Measurements from ENCODE around the gene MTA1. TPM values are rescaled to one million over a fixed set of nuclear protein-coding genes. Genes with fewer than 3 reads are reported as not detected.

The MTA1 gene
- total RNA-seq, 1 donor from 2014 or later: 74.8 TPM

DNA sequence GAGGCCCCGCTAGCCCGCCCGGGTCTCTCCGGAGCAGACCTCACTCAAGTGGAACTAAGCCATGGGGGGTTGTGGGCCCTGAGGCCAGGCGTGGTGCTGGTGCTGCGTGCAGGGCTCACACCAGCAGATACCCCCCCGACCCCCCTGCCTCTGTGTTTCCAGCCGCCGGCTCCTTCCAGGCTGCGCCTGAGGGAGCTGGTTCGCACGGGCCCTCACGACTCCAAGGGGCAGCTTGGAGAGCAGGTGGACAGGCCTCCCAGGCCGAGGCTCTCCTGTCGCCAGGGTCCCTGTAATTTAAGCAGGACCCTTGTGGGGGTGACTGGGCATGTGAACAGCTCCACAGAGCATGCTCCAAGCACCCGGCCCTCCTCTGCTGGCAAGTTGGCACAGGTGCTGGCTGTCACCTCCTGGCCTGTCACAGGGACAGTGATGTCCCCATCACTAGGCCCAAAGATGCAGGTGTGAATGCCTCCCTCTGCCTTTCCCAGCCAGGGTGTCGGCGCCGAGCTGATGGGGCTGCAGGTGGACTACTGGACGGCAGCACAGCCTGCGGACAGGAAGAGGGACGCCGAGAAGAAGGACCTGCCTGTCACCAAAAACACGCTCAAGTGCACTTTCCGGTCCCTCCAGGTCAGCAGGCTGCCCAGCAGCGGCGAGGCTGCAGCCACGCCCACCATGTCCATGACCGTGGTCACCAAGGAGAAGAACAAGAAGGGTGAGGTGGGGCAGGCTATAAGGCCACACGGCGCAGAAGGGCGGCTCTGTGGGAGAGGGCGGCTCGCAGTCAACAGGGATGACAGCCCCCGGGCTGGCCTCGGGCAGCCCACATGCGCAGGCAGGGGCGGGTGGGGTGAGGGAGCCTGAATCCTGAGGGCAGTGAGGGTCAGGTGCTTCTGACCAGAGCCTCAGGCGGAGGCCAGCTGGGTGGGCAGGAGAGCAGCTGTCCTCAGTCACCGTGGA is 27.2 kb upstream of the MTA1 start:
- Histone ChIP-seq H3K9me3 (no peaks in the 10 kb centered on the region), H3K27me3 (no peaks in the 10 kb centered on the region), H3K36me3 (no peaks in the 10 kb centered on the region), H3K4me3 (no peak overlapping the region), H3K4me1 (peaks cover 19% of the 10 kb centered on the region), H3K27ac (no peak overlapping the region)
- TF ChIP-seq, protein P1, sequence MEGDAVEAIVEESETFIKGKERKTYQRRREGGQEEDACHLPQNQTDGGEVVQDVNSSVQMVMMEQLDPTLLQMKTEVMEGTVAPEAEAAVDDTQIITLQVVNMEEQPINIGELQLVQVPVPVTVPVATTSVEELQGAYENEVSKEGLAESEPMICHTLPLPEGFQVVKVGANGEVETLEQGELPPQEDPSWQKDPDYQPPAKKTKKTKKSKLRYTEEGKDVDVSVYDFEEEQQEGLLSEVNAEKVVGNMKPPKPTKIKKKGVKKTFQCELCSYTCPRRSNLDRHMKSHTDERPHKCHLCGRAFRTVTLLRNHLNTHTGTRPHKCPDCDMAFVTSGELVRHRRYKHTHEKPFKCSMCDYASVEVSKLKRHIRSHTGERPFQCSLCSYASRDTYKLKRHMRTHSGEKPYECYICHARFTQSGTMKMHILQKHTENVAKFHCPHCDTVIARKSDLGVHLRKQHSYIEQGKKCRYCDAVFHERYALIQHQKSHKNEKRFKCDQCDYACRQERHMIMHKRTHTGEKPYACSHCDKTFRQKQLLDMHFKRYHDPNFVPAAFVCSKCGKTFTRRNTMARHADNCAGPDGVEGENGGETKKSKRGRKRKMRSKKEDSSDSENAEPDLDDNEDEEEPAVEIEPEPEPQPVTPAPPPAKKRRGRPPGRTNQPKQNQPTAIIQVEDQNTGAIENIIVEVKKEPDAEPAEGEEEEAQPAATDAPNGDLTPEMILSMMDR (IDR thresholded peaks at IDR 0.05): no peak
- no peak for DNase-seq
- intact Hi-C loops (cut with DNase I): loop anchor here (10.0 kb wide), 1 partner anchor 102 kb away; the partner anchor contains the start of gene TEDC1
- no peak for ATAC-seq

DNA sequence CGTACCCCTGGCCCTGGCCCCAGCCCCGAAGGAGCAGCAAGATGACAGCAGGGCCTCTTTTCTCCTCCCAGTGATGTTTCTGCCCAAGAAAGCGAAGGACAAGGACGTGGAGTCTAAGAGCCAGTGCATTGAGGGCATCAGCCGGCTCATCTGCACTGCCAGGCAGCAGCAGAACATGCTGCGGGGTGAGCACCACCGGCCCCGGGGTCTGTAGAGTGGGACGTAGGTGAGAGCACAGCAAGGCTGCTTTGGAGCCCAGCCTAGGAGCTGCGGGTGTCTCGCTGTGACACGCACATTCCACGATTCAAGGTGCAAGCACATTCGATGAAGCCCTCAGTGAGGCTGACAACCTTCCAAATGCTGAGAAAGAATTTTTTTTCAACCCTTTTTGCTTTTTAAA is 26.5 kb upstream of the MTA1 start:
- TF ChIP-seq, protein P1 (IDR thresholded peaks at IDR 0.05): no peak
- no peak for DNase-seq
- intact Hi-C loops (cut with DNase I): loop anchor here (10.0 kb wide), 1 partner anchor 102 kb away; the partner anchor contains the start of gene TEDC1
- Histone ChIP-seq H3K27me3 (no peaks in the 10 kb centered on the region), H3K27ac (no peak overlapping the region), H3K4me3 (no peak overlapping the region), H3K4me1 (peaks cover 24% of the 10 kb centered on the region), H3K36me3 (no peaks in the 10 kb centered on the region), H3K9me3 (no peaks in the 10 kb centered on the region)
- ATAC-seq: no peak

DNA sequence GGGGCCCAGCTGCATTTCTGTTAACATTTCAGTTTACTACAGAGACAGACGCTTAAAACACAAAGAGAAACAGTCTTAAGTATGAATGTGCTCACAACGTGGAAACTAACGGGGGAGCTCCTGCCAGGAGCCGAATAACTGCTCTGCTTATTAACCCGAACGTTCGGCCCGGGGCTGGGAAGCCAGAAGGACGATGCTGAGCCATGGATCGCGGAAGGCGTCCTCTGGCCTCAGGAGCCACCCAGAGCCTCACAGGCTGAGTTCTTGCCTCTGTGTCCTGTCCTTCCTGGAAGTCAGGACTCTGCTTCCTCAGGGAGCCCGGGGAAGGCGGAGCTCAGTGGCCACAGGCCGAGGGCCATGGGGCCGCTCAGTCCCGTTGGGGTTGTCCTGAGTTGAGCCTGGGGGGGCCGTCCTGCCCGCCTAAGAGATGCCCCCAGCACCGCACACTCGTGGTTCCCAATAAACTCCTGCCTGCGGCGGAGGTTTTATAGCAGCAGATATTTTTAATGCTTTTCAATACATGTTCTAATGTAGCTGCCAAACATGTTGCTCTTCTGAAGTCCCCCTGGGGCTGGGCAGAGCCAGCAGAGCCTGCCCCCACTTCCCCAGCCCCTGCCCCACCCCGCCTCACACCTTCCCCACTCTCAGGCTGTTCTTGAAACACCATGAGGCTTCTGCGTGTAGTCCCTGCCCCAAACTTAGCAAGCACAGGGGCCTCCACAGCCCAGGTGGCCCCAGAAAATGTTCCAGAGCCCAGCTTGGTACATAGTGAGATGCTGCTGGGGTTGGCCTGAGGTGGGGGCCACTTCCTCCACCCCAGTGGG is 24.7 kb upstream of the MTA1 start:
- Histone ChIP-seq H3K27me3 (no peaks in the 10 kb centered on the region), H3K27ac (no peak overlapping the region), H3K36me3 (no peaks in the 10 kb centered on the region), H3K9me3 (no peaks in the 10 kb centered on the region), H3K4me1 (peaks cover 14% of the 10 kb centered on the region), H3K4me3 (no peak overlapping the region)
- intact Hi-C loops (cut with DNase I): loop anchor here (10.0 kb wide), 1 partner anchor 100 kb away; the partner anchor contains the start of gene TEDC1
- ATAC-seq (no peak), DNase-seq (no peak)
- TF ChIP-seq, protein P1 (IDR thresholded peaks at IDR 0.05): no peak

DNA sequence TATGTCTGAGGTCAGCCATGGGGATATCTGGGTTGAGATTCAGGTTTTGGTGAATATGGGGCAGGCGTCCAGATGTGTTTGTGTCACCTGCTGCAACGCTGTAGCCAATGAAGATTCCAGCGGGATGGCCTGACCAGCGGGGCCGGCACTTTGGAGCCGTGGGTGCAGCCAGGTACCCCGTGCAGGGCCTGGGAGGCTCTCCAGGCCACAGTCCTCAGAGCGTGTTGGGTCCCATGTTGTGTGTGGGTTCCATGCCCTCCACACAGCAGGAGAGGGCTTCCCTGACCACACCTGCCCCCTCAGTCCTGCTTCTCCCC is 24.1 kb upstream of the MTA1 start:
- no peak for DNase-seq
- TF ChIP-seq, protein P1 (IDR thresholded peaks at IDR 0.05): no peak
- H3K27me3 ChIP-seq: no peaks in the 10 kb centered on the region
- H3K9me3 ChIP-seq: no peaks in the 10 kb centered on the region
- no peak overlapping the region for H3K4me3 ChIP-seq
- H3K36me3 ChIP-seq: no peaks in the 10 kb centered on the region
- peaks cover 8% of the 10 kb centered on the region for H3K4me1 ChIP-seq
- no peak overlapping the region for H3K27ac ChIP-seq
- no peak for ATAC-seq
- intact Hi-C loops (cut with DNase I): loop anchor here (10.0 kb wide), 1 partner anchor 99 kb away; the partner anchor contains the start of gene TEDC1

DNA sequence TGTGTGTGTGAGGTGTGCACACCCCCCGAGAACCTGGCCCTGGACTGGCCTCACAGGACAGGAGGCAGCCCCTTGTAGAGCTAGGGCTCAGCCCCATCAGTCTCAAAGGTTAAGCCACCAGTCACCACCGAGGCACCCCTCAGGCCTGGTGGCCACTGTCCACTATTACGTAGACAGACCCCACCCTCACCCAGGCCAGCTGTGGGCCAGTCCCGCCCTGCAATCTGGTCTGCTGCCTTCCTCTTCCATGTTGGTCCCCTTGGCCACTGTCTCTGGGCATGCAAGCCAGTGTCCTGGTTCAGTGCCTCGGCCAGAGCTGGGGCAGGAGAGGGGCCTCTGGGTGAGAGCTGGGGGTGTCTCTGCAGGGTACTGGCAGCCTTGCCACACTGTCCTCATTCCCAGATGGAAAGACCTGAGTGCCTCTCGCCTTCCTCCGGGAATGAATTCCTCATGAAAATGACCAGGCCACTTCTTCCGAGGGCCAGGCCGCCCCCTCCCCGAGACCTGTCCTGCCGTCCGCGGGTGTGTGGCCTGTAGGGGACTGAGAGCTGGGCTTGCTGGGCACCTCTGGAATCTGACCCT is 22.2 kb upstream of the MTA1 start:
- Histone ChIP-seq H3K9me3 (no peaks in the 10 kb centered on the region), H3K27ac (peak overlapping the region; percentile 86), H3K36me3 (no peaks in the 10 kb centered on the region), H3K4me3 (peak overlapping the region; percentile 89), H3K27me3 (no peaks in the 10 kb centered on the region), H3K4me1 (peaks cover 6% of the 10 kb centered on the region)
- DNase-seq (no peak), ATAC-seq (no peak)
- intact Hi-C loops (cut with DNase I): loop anchor here (10.0 kb wide), 1 partner anchor 97 kb away; the partner anchor contains the start of gene TEDC1
- TF ChIP-seq, protein P1 (IDR thresholded peaks at IDR 0.05): no peak
